Muscle layer of duodenum (tissue), 2 donors: ENCODE measurements around the gene MEIKIN.
"Not testable (repeated sequence)": the region's sequence is repeated elsewhere in the genome, so short reads cannot be mapped to it uniquely, and the experiment has no call there.

Source experiments
- H3K27ac ChIP-seq: one replicate; pipeline ENCODE4 v1.7.0; 2013; ENCODE audit warnings: mild to moderate bottlenecking, low read length
- H3K27me3 ChIP-seq: one replicate; pipeline ENCODE4 v1.7.0; 2013; ENCODE audit warnings: low read depth, mild to moderate bottlenecking, control low read depth, low read length
- H3K36me3 ChIP-seq, 2 donors: one replicate each; pipeline ENCODE4 v1.7.0; 2013; ENCODE audit warnings: low read length in 2 of 2, control low read depth in 1 of 2, mild to moderate bottlenecking in 1 of 2; ENCODE audit not compliant: insufficient read depth in 2 of 2, control insufficient read depth in 1 of 2
- H3K4me1 ChIP-seq, 2 donors: one replicate each; pipeline ENCODE4 v1.7.0; 2013; ENCODE audit warnings: low read length in 2 of 2, mild to moderate bottlenecking in 2 of 2, control low read depth in 1 of 2, moderate library complexity in 1 of 2; ENCODE audit not compliant: insufficient read depth in 2 of 2, control insufficient read depth in 1 of 2
- H3K4me3 ChIP-seq, 2 donors: one replicate each; pipeline ENCODE4 v1.7.0; 2013; ENCODE audit warnings: low read length in 2 of 2, low read depth in 1 of 2, mild to moderate bottlenecking in 1 of 2
- H3K9me3 ChIP-seq, 2 donors: one replicate each; pipeline ENCODE4 v1.7.0; 2013; ENCODE audit warnings: low read length in 2 of 2, control low read depth in 1 of 2, mild to moderate bottlenecking in 1 of 2; ENCODE audit not compliant: control insufficient read depth in 1 of 2
- donor health status: healthy.

The MEIKIN gene

GRCh38 chr5:131783357-131783756 is 162.1 kb downstream of the MEIKIN start:
- no peak overlapping the region for H3K4me3 ChIP-seq
- no peaks in the 10 kb centered on the region for H3K9me3 ChIP-seq
- H3K36me3 ChIP-seq: no peaks in the 10 kb centered on the region
- H3K27ac ChIP-seq: no peak overlapping the region
- no peaks in the 10 kb centered on the region for H3K27me3 ChIP-seq
- H3K4me1 ChIP-seq: peaks cover 0 to 14% of the 10 kb centered on the region in 2 donors

- H3K27me3 ChIP-seq: no peaks in the 10 kb centered on the region
- peaks cover 0 to 9% of the 10 kb centered on the region in 2 donors for H3K4me1 ChIP-seq
- H3K9me3 ChIP-seq: no peaks in the 10 kb centered on the region
- no peaks in the 10 kb centered on the region for H3K36me3 ChIP-seq
- no peak overlapping the region for H3K27ac ChIP-seq
- no peak overlapping the region for H3K4me3 ChIP-seq
These were observed 162.7 kb downstream of the MEIKIN start for GRCh38 chr5:131782717-131783116.

GRCh38 chr5:131778141-131778540 is 167.3 kb downstream of the MEIKIN start:
- not testable (repeated sequence) for H3K9me3 ChIP-seq, H3K27me3 ChIP-seq, H3K36me3 ChIP-seq, H3K4me3 ChIP-seq, H3K27ac ChIP-seq
- H3K4me1 ChIP-seq: peaks cover 6 to 27% of the 10 kb centered on the region in 2 donors

- H3K27ac ChIP-seq: no peak overlapping the region
- no peak overlapping the region for H3K4me3 ChIP-seq
- peaks cover 6 to 36% of the 10 kb centered on the region in 2 donors for H3K4me1 ChIP-seq
- H3K36me3 ChIP-seq: no peaks in the 10 kb centered on the region
- no peaks in the 10 kb centered on the region for H3K27me3 ChIP-seq
- no peaks in the 10 kb centered on the region for H3K9me3 ChIP-seq
These were observed 169.0 kb downstream of the MEIKIN start for GRCh38 chr5:131776450-131776849.

GRCh38 chr5:131774652-131775367 is 170.7 kb downstream of the MEIKIN start:
- no peak overlapping the region for H3K4me3 ChIP-seq
- H3K4me1 ChIP-seq: peaks cover 6 to 48% of the 10 kb centered on the region in 2 donors
- H3K27me3 ChIP-seq: no peaks in the 10 kb centered on the region
- no peaks in the 10 kb centered on the region for H3K36me3 ChIP-seq
- H3K9me3 ChIP-seq: no peaks in the 10 kb centered on the region
- H3K27ac ChIP-seq: no peak overlapping the region

- H3K9me3 ChIP-seq: no peaks in the 10 kb centered on the region
- H3K27me3 ChIP-seq: no peaks in the 10 kb centered on the region
- no peak overlapping the region for H3K4me3 ChIP-seq
- peaks cover 6 to 53% of the 10 kb centered on the region in 2 donors for H3K4me1 ChIP-seq
- H3K27ac ChIP-seq: no peak overlapping the region
- no peaks in the 10 kb centered on the region for H3K36me3 ChIP-seq
These were observed 171.7 kb downstream of the MEIKIN start for GRCh38 chr5:131773805-131774204.

- no peaks in the 10 kb centered on the region for H3K9me3 ChIP-seq
- no peak overlapping the region for H3K4me3 ChIP-seq
- H3K36me3 ChIP-seq: no peaks in the 10 kb centered on the region
- H3K4me1 ChIP-seq: peaks cover 6 to 55% of the 10 kb centered on the region in 2 donors
- H3K27me3 ChIP-seq: no peaks in the 10 kb centered on the region
- H3K27ac ChIP-seq: no peak overlapping the region
These were observed 173.8 kb downstream of the MEIKIN start for GRCh38 chr5:131771692-131772091.

- Histone ChIP-seq H3K4me3 (no peak overlapping the region), H3K4me1 (peaks cover 0 to 49% of the 10 kb centered on the region in 2 donors), H3K27ac (no peak overlapping the region), H3K9me3 (no peaks in the 10 kb centered on the region), H3K27me3 (no peaks in the 10 kb centered on the region), H3K36me3 (no peaks in the 10 kb centered on the region)
These were observed 175.5 kb downstream of the MEIKIN start for GRCh38 chr5:131769961-131770360.

GRCh38 chr5:131769336-131769735 is 176.1 kb downstream of the MEIKIN start:
- no peaks in the 10 kb centered on the region for H3K27me3 ChIP-seq
- H3K27ac ChIP-seq: no peak overlapping the region
- no peaks in the 10 kb centered on the region for H3K36me3 ChIP-seq
- H3K9me3 ChIP-seq: no peaks in the 10 kb centered on the region
- H3K4me3 ChIP-seq: no peak overlapping the region
- H3K4me1 ChIP-seq: peaks cover 0 to 43% of the 10 kb centered on the region in 2 donors

- Histone ChIP-seq H3K9me3 (peaks cover 0 to 3% of the 10 kb centered on the region in 2 donors), H3K36me3 (peaks cover 0 to 9% of the 10 kb centered on the region in 2 donors), H3K27me3 (no peaks in the 10 kb centered on the region), H3K4me3 (no peak overlapping the region), H3K4me1 (peaks cover 0 to 32% of the 10 kb centered on the region in 2 donors), H3K27ac (no peak overlapping the region)
These were observed 177.6 kb downstream of the MEIKIN start for GRCh38 chr5:131767891-131768290.

- Histone ChIP-seq H3K36me3 (peaks cover 0 to 9% of the 10 kb centered on the region in 2 donors), H3K27me3 (no peaks in the 10 kb centered on the region), H3K4me3 (no peak overlapping the region), H3K9me3 (peaks cover 0 to 3% of the 10 kb centered on the region in 2 donors), H3K27ac (no peak overlapping the region), H3K4me1 (peaks cover 0 to 26% of the 10 kb centered on the region in 2 donors)
These were observed 178.8 kb downstream of the MEIKIN start for GRCh38 chr5:131766689-131767088.

GRCh38 chr5:131765261-131765660 is 180.2 kb downstream of the MEIKIN start:
- Histone ChIP-seq H3K4me3 (no peak overlapping the region), H3K9me3 (peaks cover 0 to 3% of the 10 kb centered on the region in 2 donors), H3K27ac (no peak overlapping the region), H3K27me3 (no peaks in the 10 kb centered on the region), H3K4me1 (peaks cover 0 to 23% of the 10 kb centered on the region in 2 donors), H3K36me3 (peaks cover 0 to 9% of the 10 kb centered on the region in 2 donors)
